Rectal smooth muscle tissue (tissue), 1 donor: ENCODE measurements around the gene CBFA2T2.

ENCODE experiments used
- H3K27ac ChIP-seq: one replicate; pipeline ENCODE4 v1.7.0; 2013; ENCODE audit warnings: low read depth, low read length, inconsistent platforms
- H3K27me3 ChIP-seq: one replicate; pipeline ENCODE4 v1.7.0; 2013; ENCODE audit warnings: low read length; ENCODE audit not compliant: control insufficient read depth, insufficient read depth
- H3K36me3 ChIP-seq: one replicate; pipeline ENCODE4 v1.7.0; 2013; ENCODE audit warnings: low read length; ENCODE audit not compliant: control insufficient read depth, insufficient read depth
- H3K4me1 ChIP-seq: one replicate; pipeline ENCODE4 v1.7.0; 2013; ENCODE audit warnings: low read length; ENCODE audit not compliant: control insufficient read depth, insufficient read depth
- H3K4me3 ChIP-seq: one replicate; pipeline ENCODE4 v1.7.0; 2013; ENCODE audit warnings: low read length
- H3K9ac ChIP-seq: one replicate; pipeline ENCODE4 v1.7.0; 2013; ENCODE audit warnings: low read length

The CBFA2T2 gene

DNA sequence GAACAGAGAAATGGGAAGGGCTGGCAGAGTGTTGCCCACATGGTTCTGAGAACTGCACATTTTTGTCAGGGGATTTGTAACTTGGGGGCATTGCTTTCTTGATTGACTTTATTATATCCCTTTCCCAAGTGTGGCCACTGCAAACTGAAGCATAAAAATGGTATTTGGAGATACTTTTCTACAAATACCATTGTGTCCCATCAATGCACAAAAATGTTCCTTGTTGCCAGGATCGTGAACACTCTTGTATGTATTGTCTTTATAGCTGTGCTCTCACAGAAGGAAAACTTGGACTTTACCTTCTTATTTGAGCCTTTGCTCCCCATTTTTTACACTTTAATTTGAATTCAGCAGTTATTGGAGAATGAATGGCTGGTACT lies 115.1 kb downstream of the CBFA2T2 start:
- H3K27ac ChIP-seq = peak overlapping the region; percentile 16
- peaks cover 2% of the 10 kb centered on the region for H3K36me3 ChIP-seq
- peaks cover 12% of the 10 kb centered on the region for H3K4me1 ChIP-seq
- no peak overlapping the region for H3K4me3 ChIP-seq
- no peaks in the 10 kb centered on the region for H3K27me3 ChIP-seq
- H3K9ac ChIP-seq = no peak overlapping the region

DNA sequence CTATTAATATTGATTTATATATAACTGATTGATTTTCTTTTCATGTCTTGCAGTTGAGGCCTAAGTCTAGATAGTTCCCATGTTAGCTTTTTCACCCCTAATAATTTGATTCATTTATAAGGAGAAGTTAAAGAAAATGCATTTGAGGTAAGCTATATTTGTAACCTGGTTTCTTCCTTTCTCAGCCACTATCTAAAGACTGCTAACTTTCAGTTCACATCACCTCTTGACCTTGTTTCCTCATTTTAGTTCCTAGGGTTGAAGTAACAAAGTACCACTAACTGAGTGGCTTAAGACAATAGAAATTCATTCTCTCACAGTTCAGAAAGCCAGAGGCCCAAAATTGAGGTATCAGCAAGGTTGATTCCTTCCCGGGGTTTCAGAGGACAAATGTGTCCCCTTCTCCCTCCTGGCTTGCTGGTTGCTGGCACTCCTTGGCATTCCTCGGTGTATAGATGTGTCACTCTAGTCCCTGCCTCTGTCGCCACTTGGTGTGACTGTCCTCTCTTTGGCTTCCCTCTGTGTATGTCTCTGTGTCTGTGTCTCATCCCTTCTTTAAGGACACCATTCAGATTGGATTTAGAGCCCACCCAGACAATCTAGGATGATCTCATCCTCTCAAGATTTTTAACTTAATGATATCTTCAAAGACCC lies 116.3 kb downstream of the CBFA2T2 start:
- Histone ChIP-seq H3K36me3 (peaks cover 2% of the 10 kb centered on the region), H3K9ac (no peak overlapping the region), H3K27me3 (no peaks in the 10 kb centered on the region), H3K27ac (no peak overlapping the region), H3K4me3 (no peak overlapping the region), H3K4me1 (peaks cover 12% of the 10 kb centered on the region)

DNA sequence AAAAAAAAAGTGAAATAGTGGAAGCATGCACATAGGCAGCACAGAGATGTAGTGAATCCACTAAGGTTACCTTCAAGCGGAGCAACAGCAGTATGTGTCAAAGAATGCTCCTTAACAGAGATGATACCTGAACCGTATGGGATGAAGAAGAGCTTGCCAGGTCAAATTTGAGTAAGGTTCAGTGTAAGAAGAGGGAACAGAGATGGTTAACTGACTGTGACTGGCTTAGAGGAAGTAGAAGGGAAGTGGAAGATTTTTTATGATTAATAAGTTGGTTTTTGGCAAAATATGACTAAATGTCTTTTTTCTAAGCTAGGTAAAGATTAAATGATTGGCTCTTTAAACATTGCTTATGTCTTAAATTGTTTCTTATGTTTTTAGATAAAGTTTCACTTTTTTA lies 119.6 kb downstream of the CBFA2T2 start:
- Histone ChIP-seq H3K4me1 (peaks cover 12% of the 10 kb centered on the region), H3K27ac (no peak overlapping the region), H3K36me3 (no peaks in the 10 kb centered on the region), H3K27me3 (no peaks in the 10 kb centered on the region), H3K9ac (no peak overlapping the region), H3K4me3 (no peak overlapping the region)

DNA sequence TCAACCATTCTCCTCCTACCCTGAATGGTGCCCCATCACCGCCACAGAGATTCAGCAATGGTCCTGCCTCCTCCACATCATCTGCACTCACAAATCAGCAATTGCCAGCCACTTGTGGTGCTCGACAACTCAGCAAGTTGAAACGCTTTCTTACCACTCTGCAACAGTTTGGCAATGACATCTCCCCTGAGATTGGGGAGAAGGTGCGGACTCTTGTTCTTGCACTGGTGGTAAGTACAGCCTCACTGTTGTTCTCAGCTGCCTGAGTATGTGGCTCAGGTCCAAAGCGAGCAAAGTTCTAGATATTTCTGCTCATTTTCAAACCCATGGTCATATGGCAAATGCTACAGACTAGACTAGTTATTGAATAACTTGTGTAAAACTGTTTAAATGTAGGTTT lies 121.2 kb downstream of the CBFA2T2 start:
- Histone ChIP-seq H3K36me3 (no peaks in the 10 kb centered on the region), H3K9ac (no peak overlapping the region)

DNA sequence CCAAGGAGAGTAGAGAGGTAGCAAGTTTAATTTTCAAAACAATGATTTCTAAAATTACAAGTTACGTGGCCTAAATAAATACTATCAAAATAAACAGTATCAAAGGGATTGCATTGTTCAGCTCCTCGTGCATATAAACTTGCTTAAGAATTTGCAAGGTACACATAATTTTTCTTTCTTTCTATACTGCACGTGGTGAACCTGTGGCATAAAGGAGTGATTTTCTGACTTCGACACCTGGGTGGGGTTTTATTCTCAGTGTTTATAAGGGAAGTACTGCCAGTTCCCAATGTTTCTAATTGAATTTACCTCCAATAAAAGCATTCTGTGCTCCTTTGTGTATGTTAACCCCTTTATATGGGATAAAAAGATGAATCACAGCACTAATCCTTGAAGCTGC lies 122.1 kb downstream of the CBFA2T2 start:
- H3K27me3 ChIP-seq = no peaks in the 10 kb centered on the region
- no peak overlapping the region for H3K27ac ChIP-seq
- H3K9ac ChIP-seq = no peak overlapping the region
- H3K4me3 ChIP-seq = no peak overlapping the region
- no peaks in the 10 kb centered on the region for H3K36me3 ChIP-seq
- H3K4me1 ChIP-seq = peaks cover 6% of the 10 kb centered on the region

More for the DNA sequence above, 121.2 kb downstream of the CBFA2T2 start:
- Histone ChIP-seq H3K27me3 (no peaks in the 10 kb centered on the region), H3K27ac (no peak overlapping the region), H3K4me1 (peaks cover 6% of the 10 kb centered on the region), H3K4me3 (no peak overlapping the region)

DNA sequence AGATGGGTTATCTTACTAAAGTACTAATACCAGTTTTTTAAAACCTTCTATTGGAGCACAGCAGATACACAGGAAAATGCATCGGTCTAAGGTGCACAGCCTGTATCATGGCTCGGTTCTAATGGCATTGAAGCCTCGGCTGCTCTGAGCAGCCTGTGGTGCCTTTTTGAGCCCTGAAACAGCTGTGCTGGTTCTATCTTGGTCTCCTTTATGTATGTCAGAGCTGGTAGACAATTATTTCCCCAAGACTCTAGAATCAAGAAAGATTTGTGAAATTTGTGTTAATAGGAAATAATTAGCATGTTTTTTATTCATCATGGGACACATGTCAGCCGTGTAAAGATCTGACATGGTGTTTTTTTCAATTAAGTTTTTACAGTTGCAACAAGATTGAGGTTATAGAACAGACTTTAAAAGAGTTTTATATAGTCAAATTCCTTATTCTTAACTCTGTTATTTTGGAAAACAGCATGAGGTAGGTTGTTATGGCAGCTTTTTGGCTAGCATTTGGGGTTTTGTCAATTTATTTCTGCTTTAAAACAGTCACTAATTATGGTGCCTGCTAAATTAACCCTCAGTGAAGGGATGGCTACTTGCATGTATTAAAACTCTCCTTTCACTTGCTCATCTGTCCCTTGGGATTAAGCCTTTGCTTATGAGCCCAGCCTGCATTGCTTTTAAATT lies 132.0 kb downstream of the CBFA2T2 start:
- no peaks in the 10 kb centered on the region for H3K27me3 ChIP-seq
- H3K9ac ChIP-seq = no peak overlapping the region
- no peak overlapping the region for H3K4me3 ChIP-seq
- H3K27ac ChIP-seq = no peak overlapping the region
- H3K4me1 ChIP-seq = no peaks in the 10 kb centered on the region
- peaks cover 9% of the 10 kb centered on the region for H3K36me3 ChIP-seq

DNA sequence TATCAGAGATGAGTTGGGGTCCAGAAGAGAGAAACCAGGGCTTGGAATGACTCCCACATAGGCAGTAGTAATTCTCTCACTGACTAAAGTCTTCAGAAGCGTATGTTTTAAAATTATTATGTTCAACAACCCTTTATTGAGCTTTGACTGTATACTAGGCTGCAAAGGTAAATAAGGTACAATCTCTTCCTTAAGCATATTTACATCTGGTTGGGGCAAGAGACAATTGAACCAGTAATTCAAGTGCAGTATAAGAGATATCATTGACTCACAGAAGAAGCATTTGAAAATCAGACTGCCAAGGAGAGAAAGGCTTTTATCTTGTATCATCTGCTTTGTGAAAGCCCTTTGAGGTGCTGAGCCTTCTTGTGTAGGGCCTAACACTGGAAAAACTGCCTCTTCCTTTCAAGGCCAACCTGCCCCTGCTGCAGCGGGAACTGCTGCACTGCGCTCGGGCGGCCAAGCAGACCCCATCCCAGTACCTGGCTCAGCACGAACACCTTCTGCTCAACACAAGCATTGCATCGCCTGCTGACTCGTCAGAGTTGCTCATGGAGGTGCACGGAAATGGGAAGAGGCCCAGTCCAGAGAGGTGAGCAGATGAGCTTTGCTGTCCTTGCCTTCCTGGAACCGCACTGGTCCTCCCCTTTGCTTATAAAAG lies 132.9 kb downstream of the CBFA2T2 start:
- Histone ChIP-seq H3K27ac (no peak overlapping the region), H3K4me1 (no peaks in the 10 kb centered on the region), H3K36me3 (peaks cover 9% of the 10 kb centered on the region), H3K4me3 (no peak overlapping the region), H3K9ac (no peak overlapping the region), H3K27me3 (no peaks in the 10 kb centered on the region)

DNA sequence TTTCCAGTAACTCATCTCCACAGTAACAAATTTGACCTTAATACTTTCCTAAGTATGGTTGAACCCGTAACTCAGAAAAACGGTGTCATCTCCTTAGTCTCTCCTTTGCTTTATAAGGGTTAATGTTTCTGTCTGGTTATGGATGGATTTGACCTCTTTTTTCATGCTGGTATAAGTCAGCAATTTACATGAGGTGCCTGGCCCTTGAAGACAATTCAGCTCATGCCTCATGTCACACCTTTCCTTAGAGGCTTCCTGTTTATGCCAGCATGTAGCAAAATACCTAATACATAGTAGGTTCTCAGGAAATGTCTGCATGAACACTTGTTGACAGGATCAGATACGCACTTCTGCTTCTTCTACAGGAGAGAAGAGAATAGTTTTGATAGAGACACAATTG lies 134.5 kb downstream of the CBFA2T2 start:
- H3K36me3 ChIP-seq = peaks cover 17% of the 10 kb centered on the region
- H3K27me3 ChIP-seq = no peaks in the 10 kb centered on the region
- H3K27ac ChIP-seq = no peak overlapping the region
- no peak overlapping the region for H3K9ac ChIP-seq
- no peak overlapping the region for H3K4me3 ChIP-seq
- H3K4me1 ChIP-seq = no peaks in the 10 kb centered on the region

DNA sequence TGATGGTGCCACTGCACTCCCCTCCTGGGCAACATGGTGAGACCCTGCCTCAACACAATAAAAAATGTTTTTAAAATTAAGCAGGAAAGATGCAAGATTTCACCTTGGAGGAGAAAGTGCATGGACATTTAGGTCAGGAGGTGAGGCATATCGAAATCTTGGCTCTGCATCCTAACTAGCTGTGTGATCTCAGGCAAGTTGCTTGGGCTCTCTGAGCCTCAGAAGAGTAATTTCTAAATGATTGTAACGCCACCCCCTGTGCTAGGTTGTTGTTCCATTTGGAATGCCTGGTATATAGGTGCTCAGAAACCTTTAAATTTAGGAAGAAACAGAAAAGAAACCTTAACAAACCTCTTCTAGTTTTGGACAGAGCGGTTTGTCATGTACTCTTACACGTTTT lies 136.3 kb downstream of the CBFA2T2 start:
- Histone ChIP-seq H3K4me1 (no peaks in the 10 kb centered on the region), H3K27ac (no peak overlapping the region), H3K4me3 (no peak overlapping the region), H3K36me3 (peaks cover 28% of the 10 kb centered on the region), H3K27me3 (no peaks in the 10 kb centered on the region), H3K9ac (no peak overlapping the region)

DNA sequence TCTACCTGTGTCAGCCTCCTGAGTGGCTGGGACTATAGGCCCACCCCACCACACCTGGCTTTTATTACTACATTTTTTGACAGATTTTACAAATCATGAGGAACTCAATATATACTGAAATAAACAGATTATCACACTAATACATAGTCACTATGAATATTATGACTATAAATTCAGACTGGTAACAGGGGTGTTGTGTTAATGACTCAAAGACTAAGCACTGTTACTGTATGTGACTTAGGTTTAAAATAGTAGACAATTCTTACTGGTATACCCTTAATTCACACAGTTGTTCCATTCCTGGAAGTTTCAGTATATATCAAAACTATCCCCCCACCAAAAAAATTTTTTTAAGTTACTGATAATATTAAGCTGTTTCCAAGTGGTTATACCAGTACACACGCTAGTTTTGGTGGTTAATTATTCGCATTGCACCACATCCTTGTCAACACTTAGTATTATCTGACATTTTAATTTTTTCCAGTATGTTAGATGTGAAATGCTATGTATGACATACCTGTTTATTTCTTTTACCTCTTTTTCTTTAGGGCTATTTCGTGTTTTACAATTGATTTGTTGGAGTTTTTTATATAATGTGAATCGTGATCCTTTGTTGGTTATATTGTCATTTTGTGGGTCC lies 137.8 kb downstream of the CBFA2T2 start:
- H3K9ac ChIP-seq = no peak overlapping the region
- H3K4me1 ChIP-seq = no peaks in the 10 kb centered on the region
- H3K36me3 ChIP-seq = peaks cover 31% of the 10 kb centered on the region
- H3K27ac ChIP-seq = no peak overlapping the region
- no peak overlapping the region for H3K4me3 ChIP-seq
- H3K27me3 ChIP-seq = no peaks in the 10 kb centered on the region

DNA sequence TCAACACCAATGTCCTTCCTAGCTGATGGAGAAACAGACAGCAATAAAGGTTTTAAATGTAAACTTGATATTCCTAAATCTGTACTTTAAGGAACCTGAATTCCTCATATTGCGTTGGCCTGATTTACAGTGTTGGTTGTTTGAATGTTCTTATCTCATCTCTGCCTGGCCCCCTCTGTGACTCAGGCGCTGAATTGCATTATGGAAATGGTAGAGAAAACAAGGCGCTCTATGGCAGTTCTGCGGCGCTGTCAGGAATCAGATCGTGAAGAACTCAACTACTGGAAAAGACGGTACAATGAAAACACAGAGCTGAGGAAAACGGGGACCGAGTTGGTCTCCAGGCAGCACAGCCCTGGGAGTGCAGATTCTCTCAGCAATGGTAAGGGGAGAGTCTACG lies 139.6 kb downstream of the CBFA2T2 start:
- no peaks in the 10 kb centered on the region for H3K4me1 ChIP-seq
- no peak overlapping the region for H3K9ac ChIP-seq
- no peak overlapping the region for H3K27ac ChIP-seq
- H3K4me3 ChIP-seq = no peak overlapping the region
- peaks cover 26% of the 10 kb centered on the region for H3K36me3 ChIP-seq
- H3K27me3 ChIP-seq = no peaks in the 10 kb centered on the region

DNA sequence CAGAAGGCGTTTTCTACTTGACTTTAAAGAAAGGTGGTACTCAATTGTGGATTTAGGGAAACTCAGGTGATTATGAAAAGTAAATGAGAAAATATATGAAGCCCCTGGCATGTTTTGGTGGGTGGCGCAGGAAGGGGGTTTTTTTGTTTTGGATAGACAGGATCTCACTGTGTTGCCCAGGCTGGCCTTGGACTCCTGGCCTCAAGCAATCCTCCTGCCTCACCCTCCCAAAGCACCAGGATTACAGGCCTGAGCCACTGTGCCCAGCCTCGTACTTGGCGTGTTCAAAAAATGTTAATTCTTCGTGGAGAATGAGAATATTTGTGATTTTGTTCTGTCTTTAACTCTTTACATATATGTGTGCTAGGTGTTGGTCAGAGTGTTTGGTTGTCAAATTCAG lies 140.1 kb downstream of the CBFA2T2 start:
- Histone ChIP-seq H3K4me3 (no peak overlapping the region), H3K4me1 (no peaks in the 10 kb centered on the region), H3K27me3 (no peaks in the 10 kb centered on the region), H3K27ac (no peak overlapping the region), H3K36me3 (peaks cover 26% of the 10 kb centered on the region), H3K9ac (no peak overlapping the region)
